Activated T-cell treated with anti-CD3 and anti-CD28 coated beads for 48 hours (primary cell): ENCODE results near the gene CELSR3.
A peak's percentile ranks its signal among the peaks of the same experiment; 100 is the strongest.

Experiments used
- DNase-seq: peaks from one replicate; pipeline ENCODE4 v3.0.0-alpha.2; 2020; ENCODE audit warnings: low read depth

Gene CELSR3

GRCh38 chr3:48662753-48663488, at the start of gene CELSR3:
TSS of gene CELSR3 (minus strand) at chr3:48662886. CDS start at chr3:48662634, 252 bp downstream.
- DNase-seq = peak; percentile 66

- no peak for DNase-seq
Measured at GRCh38 chr3:48711727-48712126, 49.0 kb upstream of the CELSR3 start.

- no peak for DNase-seq
Measured at GRCh38 chr3:48709051-48709461, 46.4 kb upstream of the CELSR3 start.

- no peak for DNase-seq
Measured at GRCh38 chr3:48708481-48708889, 45.8 kb upstream of the CELSR3 start.

- no peak for DNase-seq
Measured at GRCh38 chr3:48707157-48707556, 44.5 kb upstream of the CELSR3 start.

GRCh38 chr3:48702320-48702920, 39.7 kb upstream of the CELSR3 start:
- DNase-seq = no peak

GRCh38 chr3:48700731-48701405, 38.2 kb upstream of the CELSR3 start:
- no peak for DNase-seq

GRCh38 chr3:48698891-48699290, 36.2 kb upstream of the CELSR3 start:
- DNase-seq = no peak

- DNase-seq = no peak
Measured at GRCh38 chr3:48697952-48698351, 35.3 kb upstream of the CELSR3 start.

GRCh38 chr3:48696601-48697000, 33.9 kb upstream of the CELSR3 start:
- no peak for DNase-seq

GRCh38 chr3:48696156-48696555, 33.5 kb upstream of the CELSR3 start:
- no peak for DNase-seq

- DNase-seq = no peak
Measured at GRCh38 chr3:48695393-48695753, 32.7 kb upstream of the CELSR3 start.

- DNase-seq = no peak
Measured at GRCh38 chr3:48694610-48695392, 32.1 kb upstream of the CELSR3 start.

- no peak for DNase-seq
Measured at GRCh38 chr3:48693826-48694225, 31.1 kb upstream of the CELSR3 start.

GRCh38 chr3:48692551-48692950, 29.9 kb upstream of the CELSR3 start:
- no peak for DNase-seq

- DNase-seq = no peak
Measured at GRCh38 chr3:48690846-48691458, 28.3 kb upstream of the CELSR3 start.

- no peak for DNase-seq
Measured at GRCh38 chr3:48689384-48689783, 26.7 kb upstream of the CELSR3 start.

GRCh38 chr3:48688737-48689075, 26.0 kb upstream of the CELSR3 start:
- DNase-seq = no peak

GRCh38 chr3:48688032-48688736, 25.5 kb upstream of the CELSR3 start:
- no peak for DNase-seq

GRCh38 chr3:48687220-48687678, 24.6 kb upstream of the CELSR3 start:
- DNase-seq = no peak

- DNase-seq = no peak
Measured at GRCh38 chr3:48686538-48687219, 24.0 kb upstream of the CELSR3 start.
